DND-41 (cell line): ENCODE results near the gene S100A7A.
A peak's percentile ranks its signal among the peaks of the same experiment; 100 is the strongest.

ENCODE experiments used
- ATAC-seq: fragments of 200-7000 bp; cut with Tn5 transposase; 3 replicates; pipeline ENCODE4 v1.9.1; 2021; ENCODE audit warnings: low read depth; ENCODE audit not compliant: insufficient read depth
- DNase-seq: peaks from one replicate; pipeline ENCODE4 v3.0.0-alpha.2; 2020
- H2AFZ ChIP-seq: 2 replicates; pipeline ENCODE4 v1.6.0; 2012; ENCODE audit warnings: low read depth, low read length
- H3K27ac ChIP-seq: 2 replicates; pipeline ENCODE4 v1.5.1; 2012; ENCODE audit warnings: low read length, inconsistent platforms
- H3K27me3 ChIP-seq: fragments of 200-600 bp; sonication (generic); 2 replicates; pipeline ENCODE4 v1.6.0; 2012; ENCODE audit warnings: low read length, mild to moderate bottlenecking, inconsistent platforms; ENCODE audit not compliant: insufficient read depth, poor library complexity
- H3K36me3 ChIP-seq: 2 replicates; pipeline ENCODE4 v1.5.1; 2012; ENCODE audit warnings: low read length, inconsistent platforms; ENCODE audit not compliant: insufficient read depth
- H3K4me1 ChIP-seq: 2 replicates; pipeline ENCODE4 v1.5.1; 2012; ENCODE audit warnings: mild to moderate bottlenecking, low read length; ENCODE audit not compliant: insufficient read depth
- H3K4me2 ChIP-seq: 2 replicates; pipeline ENCODE4 v1.6.0; 2012; ENCODE audit warnings: mild to moderate bottlenecking, moderate library complexity, low read length, inconsistent platforms; ENCODE audit not compliant: insufficient read depth
- H3K4me3 ChIP-seq, 2 experiments: fragments of 200-600 bp in 1 of 2; shearing (Covaris generic) in 1 of 2; 2 replicates each; pipeline ENCODE4 v1.5.1; 2012 to 2016; ENCODE audit warnings: inconsistent platforms in 2 of 2, low read length in 2 of 2, mild to moderate bottlenecking in 2 of 2, low read depth in 1 of 2, moderate library complexity in 1 of 2
- H3K79me2 ChIP-seq: 2 replicates; pipeline ENCODE4 v1.6.0; 2012; ENCODE audit warnings: low read length, inconsistent platforms; ENCODE audit not compliant: insufficient read depth
- H3K9ac ChIP-seq: 2 replicates; pipeline ENCODE4 v1.6.0; 2012; ENCODE audit warnings: low read depth, mild to moderate bottlenecking, inconsistent platforms, low read length, moderate library complexity
- H3K9me3 ChIP-seq: 2 replicates; pipeline ENCODE4 v1.5.1; 2012; ENCODE audit warnings: low read length, moderate library complexity, mild to moderate bottlenecking, inconsistent platforms; ENCODE audit not compliant: insufficient read depth, severe bottlenecking
- H4K20me1 ChIP-seq: 2 replicates; pipeline ENCODE4 v1.6.0; 2012; ENCODE audit warnings: low read length; ENCODE audit not compliant: insufficient read depth
- EZH2 ChIP-seq: IDR thresholded peaks from 3 replicates; pipeline ENCODE4 v1.6.1; 2012; ENCODE audit warnings: borderline replicate concordance, low read depth, mild to moderate bottlenecking, moderate library complexity, low read length, inconsistent platforms; ENCODE audit not compliant: severe bottlenecking
- TF ChIP-seq, protein P1 (sequence below): IDR thresholded peaks from 2 replicates; pipeline ENCODE4 v1.5.1; 2012; ENCODE audit warnings: borderline replicate concordance, low read length, moderate library complexity, mild to moderate bottlenecking; ENCODE audit not compliant: poor library complexity, severe bottlenecking; ENCODE audit errors: extremely low read depth

S100A7A gene

DNA sequence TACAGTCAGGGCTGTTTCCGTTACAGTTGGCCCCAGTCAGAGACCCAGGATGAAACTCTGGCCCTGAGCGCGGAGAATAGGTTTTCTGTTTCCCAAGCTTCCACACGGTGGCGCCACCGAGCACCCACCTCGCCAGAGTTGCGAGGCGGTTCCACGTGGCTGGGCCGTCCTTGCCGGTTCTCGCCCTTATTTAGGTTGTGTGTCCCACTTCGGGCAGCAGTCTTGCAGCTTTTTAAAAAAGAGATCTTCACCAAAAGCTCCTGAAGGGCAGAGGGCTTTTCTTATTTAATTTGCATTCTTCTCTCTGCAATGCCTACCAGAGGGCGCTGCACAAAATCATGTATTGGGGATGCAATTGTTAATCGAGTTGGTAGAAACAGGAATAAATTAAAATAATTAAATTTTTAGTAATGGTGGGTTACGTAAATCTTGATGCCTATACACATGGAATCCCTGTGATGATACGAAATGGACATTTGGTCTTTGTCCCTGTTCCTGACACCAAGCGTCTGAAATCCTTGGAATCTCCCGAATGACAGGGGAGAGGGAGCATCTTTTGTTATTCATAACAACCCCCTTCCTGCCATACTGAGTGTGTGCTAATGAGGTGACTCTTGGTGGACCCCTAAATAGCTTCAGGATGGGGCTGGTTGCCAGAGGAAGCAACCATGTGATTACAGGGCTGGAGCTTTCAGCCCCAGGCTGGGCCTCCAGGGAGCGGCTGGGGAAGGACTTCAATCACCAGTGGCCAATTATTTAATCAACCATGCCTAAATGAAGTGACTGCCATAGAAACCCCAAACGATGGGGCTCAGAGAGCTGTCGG lies 49.7 kb downstream of the S100A7A start:
- Histone ChIP-seq H3K9me3 (no peaks in the 10 kb centered on the region), H2AFZ (no peak overlapping the region), H3K4me1 (no peaks in the 10 kb centered on the region), H3K27me3 (peaks cover 2% of the 10 kb centered on the region), H3K79me2 (no peaks in the 10 kb centered on the region), H3K9ac (no peak overlapping the region), H3K27ac (no peak overlapping the region), H3K4me2 (no peak overlapping the region), H3K36me3 (no peaks in the 10 kb centered on the region), H3K4me3 (no peak overlapping the region), H4K20me1 (no peaks in the 10 kb centered on the region)
- no peak for TF ChIP-seq EZH2
- TF ChIP-seq, protein P1, sequence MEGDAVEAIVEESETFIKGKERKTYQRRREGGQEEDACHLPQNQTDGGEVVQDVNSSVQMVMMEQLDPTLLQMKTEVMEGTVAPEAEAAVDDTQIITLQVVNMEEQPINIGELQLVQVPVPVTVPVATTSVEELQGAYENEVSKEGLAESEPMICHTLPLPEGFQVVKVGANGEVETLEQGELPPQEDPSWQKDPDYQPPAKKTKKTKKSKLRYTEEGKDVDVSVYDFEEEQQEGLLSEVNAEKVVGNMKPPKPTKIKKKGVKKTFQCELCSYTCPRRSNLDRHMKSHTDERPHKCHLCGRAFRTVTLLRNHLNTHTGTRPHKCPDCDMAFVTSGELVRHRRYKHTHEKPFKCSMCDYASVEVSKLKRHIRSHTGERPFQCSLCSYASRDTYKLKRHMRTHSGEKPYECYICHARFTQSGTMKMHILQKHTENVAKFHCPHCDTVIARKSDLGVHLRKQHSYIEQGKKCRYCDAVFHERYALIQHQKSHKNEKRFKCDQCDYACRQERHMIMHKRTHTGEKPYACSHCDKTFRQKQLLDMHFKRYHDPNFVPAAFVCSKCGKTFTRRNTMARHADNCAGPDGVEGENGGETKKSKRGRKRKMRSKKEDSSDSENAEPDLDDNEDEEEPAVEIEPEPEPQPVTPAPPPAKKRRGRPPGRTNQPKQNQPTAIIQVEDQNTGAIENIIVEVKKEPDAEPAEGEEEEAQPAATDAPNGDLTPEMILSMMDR, result peak; percentile 64
- DNase-seq, result peak; percentile 18
- ATAC-seq, result no peak

- H3K9me3 ChIP-seq, result peaks cover 7% of the 10 kb centered on the region
- H3K27ac ChIP-seq, result no peak overlapping the region
- H3K4me2 ChIP-seq, result no peak overlapping the region
- no peaks in the 10 kb centered on the region for H3K79me2 ChIP-seq
- no peak for DNase-seq
- H3K36me3 ChIP-seq, result no peaks in the 10 kb centered on the region
- no peaks in the 10 kb centered on the region for H4K20me1 ChIP-seq
- no peak overlapping the region for H3K4me3 ChIP-seq
- no peak for ATAC-seq
- H2AFZ ChIP-seq, result no peak overlapping the region
- no peak overlapping the region for H3K9ac ChIP-seq
- no peak for TF ChIP-seq EZH2
- TF ChIP-seq, protein P1, result no peak
- H3K4me1 ChIP-seq, result no peaks in the 10 kb centered on the region
- H3K27me3 ChIP-seq, result peaks cover 2% of the 10 kb centered on the region
These were observed 50.6 kb downstream of the S100A7A start for GRCh38 chr1:153466908-153467307.

DNA sequence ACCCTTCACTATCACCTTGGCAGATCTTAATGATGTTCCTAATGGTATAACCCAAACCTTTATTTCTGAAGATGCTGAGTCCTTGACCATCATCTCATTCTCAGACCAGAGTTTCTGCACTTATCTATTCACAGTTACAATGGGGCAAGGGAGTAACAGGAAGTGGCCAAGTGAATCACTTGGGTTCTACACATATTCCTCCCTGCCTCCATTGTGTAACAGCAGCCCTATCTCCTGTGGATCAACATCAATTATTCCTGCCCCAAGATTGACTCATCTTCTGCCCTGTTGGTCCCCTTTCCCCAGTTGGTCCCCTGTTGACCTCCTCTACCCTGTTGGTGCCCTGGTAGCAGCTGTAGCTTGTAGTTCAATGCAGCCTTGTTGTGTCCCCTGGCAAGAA lies 54.4 kb downstream of the S100A7A start:
- no peak overlapping the region for H3K4me3 ChIP-seq
- ATAC-seq (no peak), DNase-seq (no peak)
- H3K4me1 ChIP-seq, result no peaks in the 10 kb centered on the region
- TF ChIP-seq EZH2, result no peak
- TF ChIP-seq, protein P1, result no peak
- H3K27me3 ChIP-seq, result peaks cover 2% of the 10 kb centered on the region
- H3K79me2 ChIP-seq, result no peaks in the 10 kb centered on the region
- H3K27ac ChIP-seq, result no peak overlapping the region
- no peak overlapping the region for H3K4me2 ChIP-seq
- H4K20me1 ChIP-seq, result no peaks in the 10 kb centered on the region
- peaks cover 19% of the 10 kb centered on the region for H3K9me3 ChIP-seq
- no peak overlapping the region for H2AFZ ChIP-seq
- H3K36me3 ChIP-seq, result no peaks in the 10 kb centered on the region
- H3K9ac ChIP-seq, result no peak overlapping the region
